Measurements from ENCODE around the gene TRIM77.
"Not testable (repeated sequence)": the region's sequence is repeated elsewhere in the genome, so short reads cannot be mapped to it uniquely, and the experiment has no call there.

The TRIM77 gene

GRCh38 chr11:89675383-89675782 lies 34.7 kb upstream of the TRIM77 start:
- H3F3A ChIP-seq (ENCODE audit: low read depth); H3K4me2 ChIP-seq (ENCODE audit: low read depth, low read length, poor library complexity, severe bottlenecking); H3K9me2 ChIP-seq (replicated peaks; ENCODE audit: low read depth, low read length); H3K9me3 ChIP-seq (ENCODE audit: insufficient read depth, low read depth, low read length); H4K20me1 ChIP-seq (ENCODE audit: insufficient read depth, low read length, poor library complexity, severe bottlenecking); H3K4me1 ChIP-seq (ENCODE audit: insufficient read depth, low read length, poor library complexity, severe bottlenecking); H3K79me2 ChIP-seq (ENCODE audit: insufficient read depth, low read length); H2AFZ ChIP-seq (ENCODE audit: low read length); H3K9ac ChIP-seq (ENCODE audit: low read depth, low read length, poor library complexity, severe bottlenecking); H3K4me3 ChIP-seq (ENCODE audit: low read length, poor library complexity, severe bottlenecking); H3K27me3 ChIP-seq (ENCODE audit: insufficient read depth, low read length, poor library complexity, severe bottlenecking); H3K36me3 ChIP-seq (ENCODE audit: insufficient read depth, low read length): not testable (repeated sequence)
- TF ChIP-seq, protein P1, sequence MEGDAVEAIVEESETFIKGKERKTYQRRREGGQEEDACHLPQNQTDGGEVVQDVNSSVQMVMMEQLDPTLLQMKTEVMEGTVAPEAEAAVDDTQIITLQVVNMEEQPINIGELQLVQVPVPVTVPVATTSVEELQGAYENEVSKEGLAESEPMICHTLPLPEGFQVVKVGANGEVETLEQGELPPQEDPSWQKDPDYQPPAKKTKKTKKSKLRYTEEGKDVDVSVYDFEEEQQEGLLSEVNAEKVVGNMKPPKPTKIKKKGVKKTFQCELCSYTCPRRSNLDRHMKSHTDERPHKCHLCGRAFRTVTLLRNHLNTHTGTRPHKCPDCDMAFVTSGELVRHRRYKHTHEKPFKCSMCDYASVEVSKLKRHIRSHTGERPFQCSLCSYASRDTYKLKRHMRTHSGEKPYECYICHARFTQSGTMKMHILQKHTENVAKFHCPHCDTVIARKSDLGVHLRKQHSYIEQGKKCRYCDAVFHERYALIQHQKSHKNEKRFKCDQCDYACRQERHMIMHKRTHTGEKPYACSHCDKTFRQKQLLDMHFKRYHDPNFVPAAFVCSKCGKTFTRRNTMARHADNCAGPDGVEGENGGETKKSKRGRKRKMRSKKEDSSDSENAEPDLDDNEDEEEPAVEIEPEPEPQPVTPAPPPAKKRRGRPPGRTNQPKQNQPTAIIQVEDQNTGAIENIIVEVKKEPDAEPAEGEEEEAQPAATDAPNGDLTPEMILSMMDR (conservative IDR thresholded peaks at IDR 0.05; ENCODE audit: low read length): peak; percentile 46

DNA sequence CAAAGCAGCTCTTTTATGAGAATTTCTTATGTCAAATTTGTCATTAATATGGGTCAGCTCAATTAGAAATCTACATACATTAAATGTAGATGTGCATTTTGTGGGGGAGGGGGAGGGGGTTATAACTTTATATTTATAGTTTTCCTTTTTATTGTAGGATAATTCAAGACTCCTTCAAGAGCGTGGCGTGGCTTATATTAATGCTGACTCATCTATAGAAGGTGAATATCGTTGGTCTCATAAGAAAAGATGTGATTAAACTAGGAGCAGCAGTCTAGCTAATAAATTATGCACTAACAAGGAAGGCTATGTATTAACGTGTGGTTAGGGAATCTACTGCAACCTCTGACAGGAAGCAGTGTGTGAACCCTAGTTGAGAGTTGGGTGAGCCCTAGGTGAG lies 34.2 kb upstream of the TRIM77 start:
- not testable (repeated sequence) for H3K9me3 ChIP-seq (ENCODE audit: insufficient read depth, low read depth, low read length); H2AFZ ChIP-seq (ENCODE audit: low read length); H3K79me2 ChIP-seq (ENCODE audit: insufficient read depth, low read length); H3F3A ChIP-seq (ENCODE audit: low read depth); H3K9me2 ChIP-seq (replicated peaks; ENCODE audit: low read depth, low read length); H3K27me3 ChIP-seq (ENCODE audit: insufficient read depth, low read length, poor library complexity, severe bottlenecking); H3K4me3 ChIP-seq (ENCODE audit: low read length, poor library complexity, severe bottlenecking); H3K9ac ChIP-seq (ENCODE audit: low read depth, low read length, poor library complexity, severe bottlenecking); H3K4me1 ChIP-seq (ENCODE audit: insufficient read depth, low read length, poor library complexity, severe bottlenecking); H3K4me2 ChIP-seq (ENCODE audit: low read depth, low read length, poor library complexity, severe bottlenecking); H4K20me1 ChIP-seq (ENCODE audit: insufficient read depth, low read length, poor library complexity, severe bottlenecking); H3K36me3 ChIP-seq (ENCODE audit: insufficient read depth, low read length)

- H3K9me2 ChIP-seq (replicated peaks; ENCODE audit: low read depth, low read length); H3K4me3 ChIP-seq (ENCODE audit: low read length, poor library complexity, severe bottlenecking); H4K20me1 ChIP-seq (ENCODE audit: insufficient read depth, low read length, poor library complexity, severe bottlenecking); H3K36me3 ChIP-seq (ENCODE audit: insufficient read depth, low read length); H3K79me2 ChIP-seq (ENCODE audit: insufficient read depth, low read length); H3K9ac ChIP-seq (ENCODE audit: low read depth, low read length, poor library complexity, severe bottlenecking); H3K9me3 ChIP-seq (ENCODE audit: insufficient read depth, low read depth, low read length); H3F3A ChIP-seq (ENCODE audit: low read depth); H3K4me1 ChIP-seq (ENCODE audit: insufficient read depth, low read length, poor library complexity, severe bottlenecking); H2AFZ ChIP-seq (ENCODE audit: low read length); H3K27me3 ChIP-seq (ENCODE audit: insufficient read depth, low read length, poor library complexity, severe bottlenecking); H3K4me2 ChIP-seq (ENCODE audit: low read depth, low read length, poor library complexity, severe bottlenecking): not testable (repeated sequence)
These were observed 3.0 kb upstream of the TRIM77 start for GRCh38 chr11:89707080-89707479.

DNA sequence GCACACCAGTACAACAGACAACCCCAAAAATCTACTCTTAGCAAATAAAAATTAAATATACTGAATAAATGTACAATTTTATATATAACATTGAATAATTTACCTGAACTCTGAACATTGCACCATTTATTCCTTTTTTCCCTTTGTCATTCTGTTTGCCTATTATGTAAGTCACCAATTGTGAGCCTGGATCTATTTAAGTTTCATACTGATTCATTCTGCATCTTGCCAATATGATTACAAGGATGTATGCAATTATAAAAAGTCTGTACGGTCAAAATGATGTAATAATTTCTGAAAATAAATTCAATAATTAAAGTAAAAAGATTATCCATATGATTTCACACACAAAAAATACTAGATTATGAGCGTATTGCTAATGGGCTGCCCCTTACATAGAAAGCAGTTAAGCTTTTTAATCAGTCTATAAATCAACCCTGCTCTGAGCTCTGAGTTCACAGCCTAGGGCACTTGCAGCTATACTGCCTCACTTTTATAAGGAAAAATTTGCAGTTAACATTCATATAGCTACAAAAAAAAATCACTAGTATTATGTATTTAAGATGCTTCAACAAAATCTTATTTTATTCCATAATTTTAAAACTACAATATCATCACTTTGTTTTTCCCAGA lies 14.9 kb downstream of the TRIM77 start:
- H3K9me3 ChIP-seq (ENCODE audit: insufficient read depth, low read depth, low read length); H3K27me3 ChIP-seq (ENCODE audit: insufficient read depth, low read length, poor library complexity, severe bottlenecking); H3K9me2 ChIP-seq (replicated peaks; ENCODE audit: low read depth, low read length); H3K36me3 ChIP-seq (ENCODE audit: insufficient read depth, low read length); H3K4me3 ChIP-seq (ENCODE audit: low read length, poor library complexity, severe bottlenecking); H3F3A ChIP-seq (ENCODE audit: low read depth); H3K4me2 ChIP-seq (ENCODE audit: low read depth, low read length, poor library complexity, severe bottlenecking); H4K20me1 ChIP-seq (ENCODE audit: insufficient read depth, low read length, poor library complexity, severe bottlenecking); H3K9ac ChIP-seq (ENCODE audit: low read depth, low read length, poor library complexity, severe bottlenecking); H3K79me2 ChIP-seq (ENCODE audit: insufficient read depth, low read length); H2AFZ ChIP-seq (ENCODE audit: low read length); H3K4me1 ChIP-seq (ENCODE audit: insufficient read depth, low read length, poor library complexity, severe bottlenecking): not testable (repeated sequence)

GRCh38 chr11:89730215-89730614 lies 20.1 kb downstream of the TRIM77 start:
- not testable (repeated sequence) for H3K9me2 ChIP-seq (replicated peaks; ENCODE audit: low read depth, low read length); H3K4me3 ChIP-seq (ENCODE audit: low read length, poor library complexity, severe bottlenecking); H3K4me2 ChIP-seq (ENCODE audit: low read depth, low read length, poor library complexity, severe bottlenecking); H3K9me3 ChIP-seq (ENCODE audit: insufficient read depth, low read depth, low read length); H3F3A ChIP-seq (ENCODE audit: low read depth); H3K79me2 ChIP-seq (ENCODE audit: insufficient read depth, low read length); H3K9ac ChIP-seq (ENCODE audit: low read depth, low read length, poor library complexity, severe bottlenecking); H3K4me1 ChIP-seq (ENCODE audit: insufficient read depth, low read length, poor library complexity, severe bottlenecking); H3K27me3 ChIP-seq (ENCODE audit: insufficient read depth, low read length, poor library complexity, severe bottlenecking); H3K36me3 ChIP-seq (ENCODE audit: insufficient read depth, low read length); H4K20me1 ChIP-seq (ENCODE audit: insufficient read depth, low read length, poor library complexity, severe bottlenecking); H2AFZ ChIP-seq (ENCODE audit: low read length)
